NAMALWA (cell line): ENCODE measurements around the gene DERL3.

ENCODE experiments used
- DNase-seq: peaks from one replicate; pipeline ENCODE4 v3.0.0-alpha.2; 2015; ENCODE audit warnings: low spot score

The DERL3 gene

DNA sequence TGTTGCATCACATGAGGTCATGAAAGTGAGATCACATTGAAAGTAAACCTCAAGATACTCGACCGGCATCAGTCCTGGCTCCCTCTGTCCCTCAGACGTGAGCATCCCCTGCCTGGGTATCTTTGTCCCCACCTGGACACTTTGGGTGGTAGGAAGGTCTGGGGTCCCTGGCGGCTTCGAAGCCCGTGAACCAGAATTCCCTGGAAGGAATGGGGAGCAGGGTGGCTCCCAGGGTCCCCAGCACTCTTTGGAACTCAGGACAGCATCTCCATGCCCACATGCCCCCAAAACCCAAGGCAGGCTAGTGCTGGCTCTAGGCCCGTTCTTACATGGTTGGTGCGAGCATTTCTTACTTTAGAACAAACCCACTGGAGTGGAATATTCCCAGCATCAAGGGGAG lies 7.5 kb downstream of the DERL3 start:
- DNase-seq = no peak

- no peak for DNase-seq
These were observed 8.9 kb downstream of the DERL3 start for GRCh38 chr22:23829845-23830372.

GRCh38 chr22:23828800-23829680 lies 9.8 kb downstream of the DERL3 start:
- DNase-seq = no peak

DNA sequence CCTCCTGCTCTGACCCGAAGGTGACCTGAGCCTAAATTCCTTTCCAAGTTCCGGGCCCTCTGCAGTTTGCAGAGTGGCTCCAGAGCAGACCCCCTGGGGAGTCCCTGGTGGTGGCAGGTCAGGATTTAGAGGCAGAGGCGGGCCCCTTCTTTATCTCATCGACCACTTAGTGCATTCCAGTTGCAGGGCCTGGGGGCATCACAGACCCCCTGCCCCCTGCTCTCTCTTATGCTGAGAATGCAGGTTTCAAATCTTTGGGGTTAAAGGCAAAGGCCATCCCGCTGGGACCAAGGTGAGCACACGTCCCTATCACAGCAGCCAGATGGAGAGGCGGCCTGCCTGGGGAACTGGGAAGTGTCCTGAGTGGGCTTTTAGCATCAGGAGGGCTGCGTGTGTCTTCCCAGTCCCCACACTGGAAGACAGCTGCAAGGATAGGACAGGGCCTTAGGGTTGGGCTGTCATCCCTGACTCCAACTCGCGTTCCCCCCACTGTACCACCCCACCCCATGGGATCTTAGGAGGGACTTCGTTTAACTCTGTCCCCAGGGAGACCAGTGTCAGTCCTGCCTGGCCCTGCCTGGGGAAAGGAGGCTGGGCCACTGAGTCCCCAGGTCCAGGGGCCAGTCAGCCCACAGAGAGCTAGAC lies 11.3 kb downstream of the DERL3 start:
- no peak for DNase-seq

DNA sequence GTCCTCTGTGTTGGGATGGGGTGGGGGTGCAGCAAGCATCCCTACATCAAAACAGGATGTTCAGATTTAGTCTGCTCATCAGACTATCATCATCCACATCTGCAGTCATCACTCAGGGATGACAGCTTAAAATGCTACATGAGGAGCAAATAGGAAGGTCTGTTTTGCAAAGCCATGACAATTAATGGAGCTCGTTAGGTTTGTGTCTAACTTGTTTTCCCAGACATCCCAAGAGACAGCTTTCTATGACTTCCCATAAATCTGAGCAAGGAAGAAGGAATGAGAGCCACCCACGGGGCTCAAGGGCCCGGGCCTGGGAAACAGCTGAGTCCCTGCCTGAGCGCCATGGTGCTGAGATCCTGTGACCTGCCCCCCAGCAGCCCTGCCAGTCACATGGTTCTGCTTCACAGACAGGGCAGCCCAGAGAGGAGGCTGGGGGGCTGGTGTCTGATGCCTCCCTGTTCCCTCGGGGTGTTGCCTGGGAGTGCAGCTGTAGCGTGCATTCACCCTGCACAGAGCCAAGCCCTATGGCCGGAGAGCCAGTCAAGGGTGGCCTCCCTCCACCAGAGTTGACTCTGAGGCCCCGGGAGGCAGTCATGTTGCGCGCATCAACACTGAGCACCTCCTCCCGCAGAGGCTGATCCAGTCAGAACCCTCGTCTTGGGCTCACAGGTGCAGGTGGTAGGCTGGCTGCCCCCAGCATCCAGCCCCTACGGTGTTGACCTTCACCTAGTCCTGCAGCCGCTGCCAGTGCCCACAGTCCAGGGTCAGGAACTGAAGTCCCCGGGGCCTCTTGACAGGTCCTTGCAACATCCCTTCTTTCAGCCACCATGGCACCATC lies 12.1 kb downstream of the DERL3 start:
- no peak for DNase-seq

DNA sequence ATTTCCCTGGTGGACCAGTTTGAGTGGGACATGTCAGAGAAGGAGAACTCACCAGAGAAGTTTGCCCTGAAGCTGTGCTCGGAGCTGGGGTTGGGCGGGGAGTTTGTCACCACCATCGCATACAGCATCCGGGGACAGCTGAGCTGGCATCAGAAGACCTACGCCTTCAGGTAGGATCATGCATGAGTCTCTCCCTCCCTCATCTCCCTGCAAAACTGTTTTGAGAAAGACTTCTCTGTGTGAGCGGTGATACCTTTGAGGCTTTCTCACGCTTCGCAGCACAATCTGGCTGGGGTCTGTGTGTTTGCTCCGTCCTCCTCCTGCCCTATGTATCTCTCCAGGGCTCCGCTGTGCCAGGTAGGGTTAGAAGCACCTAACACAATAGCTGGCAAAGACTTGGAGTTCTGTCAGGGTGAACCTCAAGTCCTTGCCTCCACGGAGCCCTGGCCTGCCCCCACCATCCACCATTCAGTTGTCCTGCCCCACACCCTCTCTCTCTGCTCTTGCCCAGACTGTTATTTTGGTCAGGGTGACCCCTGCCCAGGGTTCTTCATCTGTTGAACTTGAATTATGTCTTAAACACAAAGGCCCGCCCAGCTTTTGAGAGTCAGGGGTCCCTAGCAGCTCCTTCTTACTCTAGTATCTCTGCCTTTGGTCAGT lies 13.4 kb downstream of the DERL3 start:
- DNase-seq = no peak

DNA sequence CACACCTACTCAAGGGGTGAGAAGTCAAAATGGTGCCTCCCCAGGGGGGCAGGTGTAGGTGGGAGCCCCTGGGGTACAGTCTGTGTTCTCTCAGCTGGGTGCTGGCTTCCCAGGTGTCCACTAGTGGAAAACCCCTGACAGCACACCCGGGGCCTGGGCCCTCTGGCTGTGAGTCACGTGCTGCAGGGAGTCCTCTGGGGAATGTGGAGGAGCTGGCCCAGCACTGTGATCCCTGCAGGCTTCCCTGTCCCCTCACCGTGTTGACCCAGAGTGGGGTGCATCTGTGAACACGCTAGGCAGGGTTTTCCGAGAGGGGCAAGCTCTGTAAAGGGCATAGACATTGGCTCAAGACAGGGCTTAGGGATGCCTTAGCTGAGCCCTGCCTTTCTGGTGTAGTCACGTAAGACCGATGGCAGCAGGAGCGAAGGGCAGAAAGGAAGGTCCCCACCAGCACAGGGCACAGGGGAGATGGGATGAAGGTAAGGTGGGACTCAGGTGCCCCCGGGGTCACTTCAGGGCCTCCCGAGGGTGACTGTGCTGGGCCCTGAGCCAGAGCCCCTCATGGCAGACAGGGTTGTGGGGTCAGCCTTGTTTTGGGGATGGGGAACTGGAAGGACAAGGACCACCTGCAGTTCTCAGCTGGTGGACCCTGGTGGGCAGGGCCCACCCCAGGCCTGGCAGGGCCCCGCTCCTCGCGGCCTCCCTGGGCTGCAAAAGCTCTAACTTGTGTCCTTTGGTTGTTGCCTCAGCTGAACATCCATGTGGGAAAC lies 14.1 kb downstream of the DERL3 start:
- DNase-seq = no peak

DNA sequence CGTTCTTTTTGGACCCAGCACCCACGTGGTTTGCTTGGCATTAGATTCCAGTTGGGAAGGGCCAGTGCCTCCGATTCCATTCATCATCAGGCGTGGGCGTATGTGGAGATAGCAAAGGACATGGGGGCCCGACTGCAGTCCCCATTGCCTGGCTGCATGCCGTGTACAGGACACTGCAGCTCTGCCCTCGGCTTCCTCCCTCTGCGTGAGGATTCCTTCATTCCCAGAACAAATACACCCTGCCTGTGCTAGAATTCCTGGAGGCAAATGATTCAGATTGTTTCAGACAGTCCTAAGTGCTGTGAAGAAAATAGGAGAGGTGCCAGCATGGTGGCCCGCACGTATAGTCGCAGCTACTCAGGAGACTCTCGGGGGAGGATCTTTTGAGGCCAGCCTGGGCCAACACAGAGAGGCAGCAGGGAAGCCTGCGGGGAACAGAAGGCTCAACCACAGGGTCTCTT lies 15.4 kb downstream of the DERL3 start:
- DNase-seq = no peak

- DNase-seq = no peak
These were observed 16.6 kb downstream of the DERL3 start for GRCh38 chr22:23822101-23822671.

DNA sequence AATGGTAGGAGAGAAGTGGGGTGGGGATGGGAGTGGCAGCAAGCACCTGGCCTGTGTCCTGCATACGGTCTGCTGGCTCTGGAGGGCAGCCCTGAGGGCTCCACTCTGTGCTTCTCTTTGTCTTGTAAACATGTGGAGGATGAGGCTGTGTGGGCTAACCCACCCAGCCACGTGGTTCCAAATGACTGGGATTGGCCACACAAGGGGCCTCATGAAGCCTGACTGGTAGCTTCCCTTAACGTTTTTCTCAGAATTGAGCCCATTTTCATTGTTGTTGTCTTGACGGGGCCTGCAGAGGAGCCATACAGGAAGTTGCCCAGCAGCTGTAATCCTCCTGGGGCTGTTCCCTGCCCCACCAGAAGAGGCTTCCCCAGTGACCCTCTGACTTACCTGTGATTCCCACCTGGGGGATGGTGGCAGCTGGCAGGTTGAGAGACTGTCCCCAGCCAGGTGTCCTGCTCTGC lies 18.0 kb downstream of the DERL3 start:
- DNase-seq = no peak

- no peak for DNase-seq
These were observed 20.3 kb downstream of the DERL3 start for GRCh38 chr22:23818541-23818940.

DNA sequence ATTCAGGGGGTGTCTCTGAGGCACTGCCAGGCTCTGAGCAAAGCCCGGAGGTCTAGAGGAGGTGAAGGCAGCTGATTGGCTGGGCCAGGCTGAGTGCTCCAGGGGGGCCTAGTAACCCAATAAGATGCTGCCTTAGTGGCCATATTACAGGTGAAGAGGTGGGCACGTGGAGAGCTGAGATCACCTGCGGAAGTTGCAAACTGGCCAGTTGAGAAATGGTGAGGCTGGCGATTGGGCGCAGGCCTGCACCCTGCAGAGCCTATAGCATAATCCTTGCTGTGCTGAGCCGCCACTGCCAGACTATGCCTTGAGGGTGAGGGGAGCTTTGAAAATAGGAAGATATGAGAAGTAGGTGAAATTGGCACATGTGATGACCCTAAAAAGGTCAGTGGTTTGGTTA lies 21.7 kb downstream of the DERL3 start:
- no peak for DNase-seq

DNA sequence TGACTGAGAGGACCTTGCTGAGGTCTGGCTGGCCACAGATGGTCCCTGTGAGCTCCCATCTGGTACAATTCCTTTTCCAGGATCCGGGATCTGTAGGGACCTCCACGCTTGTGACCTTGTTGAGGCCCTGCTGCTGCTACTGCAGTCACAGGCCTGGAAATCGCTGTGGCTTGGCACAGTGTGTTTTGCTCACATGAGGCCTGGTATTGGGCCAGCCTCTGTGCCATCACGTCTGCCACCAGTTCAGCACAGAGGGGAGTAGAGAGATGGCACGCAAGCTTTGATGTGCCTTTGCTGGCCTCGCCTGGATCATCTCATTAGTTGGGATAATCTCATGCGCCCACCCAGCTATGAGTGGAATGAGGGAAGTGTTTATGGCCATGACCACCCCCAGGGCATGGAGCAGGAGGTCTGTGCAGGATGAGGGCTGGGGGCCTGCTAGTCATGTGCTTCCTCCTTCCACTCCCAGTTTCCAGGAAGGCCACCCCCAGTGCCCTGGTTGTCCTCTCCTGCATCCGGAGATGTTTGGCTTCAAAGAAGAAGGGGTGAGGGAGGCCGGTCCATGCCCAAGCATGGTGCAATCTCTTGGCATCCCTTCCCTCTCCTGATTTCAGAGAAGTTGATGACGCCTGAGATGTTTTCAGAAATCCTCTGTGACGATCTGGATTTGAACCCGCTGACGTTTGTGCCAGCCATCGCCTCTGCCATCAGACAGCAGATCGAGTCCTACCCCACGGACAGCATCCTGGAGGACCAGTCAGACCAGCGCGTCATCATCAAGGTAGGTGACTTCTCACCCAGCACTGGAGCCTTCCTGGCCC lies 22.4 kb downstream of the DERL3 start:
- DNase-seq = no peak

DNA sequence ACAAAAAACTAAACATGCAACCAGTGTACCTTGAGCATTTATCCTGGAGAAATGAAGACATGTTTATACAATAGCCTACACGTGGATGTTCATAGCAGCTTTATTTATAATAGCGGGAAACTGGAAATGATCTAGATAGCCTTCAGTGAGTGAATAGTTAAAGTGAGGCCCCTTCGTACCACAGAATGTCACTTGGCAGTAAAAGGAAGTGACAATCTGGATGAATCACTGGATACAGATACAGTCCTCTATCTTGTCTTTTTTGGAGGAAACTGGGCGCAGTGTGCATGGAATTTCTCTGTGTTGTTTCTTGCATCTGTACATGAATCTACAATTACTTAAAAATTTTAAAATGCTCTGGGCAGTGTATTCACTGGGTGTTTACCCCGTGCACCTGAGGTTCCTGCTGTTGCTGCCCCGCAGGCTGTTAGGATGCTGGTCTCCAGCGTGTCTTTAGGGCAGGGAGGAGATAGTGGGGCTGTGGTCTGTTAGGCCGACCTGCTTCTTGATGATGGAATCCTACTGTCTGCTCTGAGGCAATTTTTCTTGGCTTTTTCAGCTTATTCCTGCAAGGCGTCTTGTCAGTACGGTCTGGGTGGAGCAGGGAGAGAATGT lies 23.2 kb downstream of the DERL3 start:
- DNase-seq = no peak

DNA sequence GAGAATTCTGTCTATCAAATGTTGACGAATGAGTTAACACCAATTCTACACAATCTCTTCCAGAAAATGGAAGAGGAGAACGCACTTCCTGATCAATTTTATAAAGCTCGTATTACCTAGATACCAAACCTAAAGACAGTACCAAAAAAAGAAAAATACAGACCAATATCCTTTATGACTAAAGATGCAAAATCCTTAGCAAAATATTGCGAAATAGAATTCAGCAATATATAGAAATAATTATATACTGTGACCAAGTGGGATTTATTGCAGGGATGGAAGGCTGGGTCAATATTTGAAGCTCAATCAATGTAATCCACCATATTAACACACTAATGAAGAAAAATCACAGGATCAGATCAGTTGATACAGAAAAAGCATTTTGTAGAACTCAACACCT lies 26.4 kb downstream of the DERL3 start:
- no peak for DNase-seq

DNA sequence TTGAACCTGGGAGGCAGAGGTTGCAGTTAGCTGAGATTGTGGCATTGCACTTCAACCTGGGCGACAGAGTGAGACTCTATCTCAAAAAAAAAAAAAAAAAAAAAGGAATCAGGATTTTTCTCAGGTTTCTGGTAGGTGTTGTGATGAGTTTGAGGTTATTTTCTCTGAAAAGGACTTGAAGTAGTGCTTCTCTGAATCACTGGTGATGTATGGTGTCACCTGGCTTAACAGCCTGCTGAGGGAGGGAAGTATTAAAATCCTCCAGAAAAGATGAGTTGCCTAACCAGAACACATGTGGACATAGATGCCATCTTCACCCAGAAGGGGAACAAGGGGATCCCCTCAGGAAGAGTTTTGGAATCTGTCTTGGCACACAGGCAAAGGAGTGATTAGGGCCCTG lies 32.0 kb downstream of the DERL3 start:
- DNase-seq = no peak

DNA sequence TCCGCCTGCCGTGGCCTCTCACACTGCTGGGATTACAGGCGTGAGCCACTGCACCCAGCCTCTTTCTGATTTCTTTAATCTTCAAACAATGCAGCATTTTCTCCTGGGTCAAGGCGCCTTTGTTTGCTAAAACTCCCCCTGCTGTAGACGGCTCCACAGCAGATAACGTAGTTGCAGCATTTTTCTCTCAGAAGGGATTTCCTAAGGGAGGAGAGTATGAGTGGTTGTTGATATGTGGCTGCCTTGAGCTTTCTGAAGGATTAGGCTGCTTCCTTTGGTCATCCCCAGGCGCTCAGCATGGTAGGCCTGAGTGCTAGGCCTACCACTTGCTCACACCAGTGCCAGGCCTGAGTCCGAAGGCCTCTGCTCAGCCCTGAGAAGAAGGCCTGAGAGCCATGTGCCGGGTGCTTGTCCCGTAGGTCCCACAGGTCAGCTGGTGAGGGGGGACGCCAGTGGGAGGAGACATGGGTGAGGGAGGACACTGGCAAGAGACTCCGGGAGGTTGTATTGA lies 34.0 kb downstream of the DERL3 start:
- DNase-seq = peak; percentile 31

DNA sequence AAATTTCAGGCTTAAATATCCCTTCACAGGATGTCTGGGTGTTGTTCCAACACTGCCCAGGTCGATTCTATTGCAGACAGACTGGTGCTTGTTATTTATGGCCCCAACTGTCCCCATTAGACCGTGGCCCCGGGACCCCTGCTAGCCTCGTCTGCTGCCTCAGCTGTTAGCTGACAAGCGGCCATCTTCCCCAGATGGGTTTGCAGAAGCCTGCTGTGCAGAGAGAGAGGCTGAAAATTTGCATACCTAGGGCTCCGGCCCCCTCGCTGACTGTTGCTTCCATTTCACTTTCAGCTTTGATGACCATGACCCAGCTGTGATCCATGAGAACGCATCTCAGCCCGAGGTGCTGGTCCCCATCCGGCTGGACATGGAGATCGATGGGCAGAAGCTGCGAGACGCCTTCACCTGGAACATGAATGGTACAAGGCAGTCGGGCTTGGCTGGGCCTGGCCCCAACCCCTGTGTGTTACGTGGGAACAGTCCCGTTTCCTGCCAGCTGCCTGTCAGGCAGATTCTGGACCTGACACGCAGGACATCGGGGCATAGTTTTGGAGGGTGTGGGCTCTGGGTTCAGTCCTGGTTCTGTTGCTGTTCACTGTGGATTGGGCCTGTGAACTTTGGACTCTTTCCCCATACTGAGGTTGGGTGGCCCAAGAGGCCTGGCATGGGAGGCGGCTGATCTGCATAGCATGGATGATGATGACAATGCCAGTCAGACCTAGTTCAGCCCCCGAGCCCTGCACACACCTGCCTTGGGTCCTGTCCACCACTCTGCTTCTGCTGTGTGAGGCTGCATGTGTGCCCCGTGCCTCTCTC lies 35.6 kb downstream of the DERL3 start:
- DNase-seq = peak; percentile 78
